Measurements from ENCODE around the gene USP9Y. TPM values are rescaled to one million over a fixed set of nuclear protein-coding genes. Genes with fewer than 3 reads are reported as not detected.

The USP9Y gene
- total and polyA plus RNA-seq, 2 donors (not counting 3 experiments of a cell fraction or from before 2014, with no cell fraction given): 13.6 to 17.4 TPM

GRCh38 chrY:12823408-12823807, 122.4 kb downstream of the USP9Y start:
- CTCF ChIA-PET: no interaction called here
- Histone ChIP-seq H3K4me3 (replicated peaks in 1 of 3; ENCODE audit: insufficient read depth in 1 of 3, low read depth in 1 of 3, low read length in 3 of 3) (no peak overlapping the region), H2AFZ (ENCODE audit: low read depth, low read length) (no peak overlapping the region), H3K79me2 (ENCODE audit: control insufficient read depth, insufficient read depth, low read length) (no peaks in the 10 kb centered on the region), H3K9me3 (replicated peaks; ENCODE audit: control insufficient read depth, insufficient read depth, low read length) (no peaks in the 10 kb centered on the region), H3K9ac (replicated peaks; ENCODE audit: extremely low read depth, insufficient read depth, low read length) (no peak overlapping the region), H3K4me1 (ENCODE audit: control insufficient read depth, extremely low read depth, insufficient read depth, low read length) (no peaks in the 10 kb centered on the region), H3K4me2 (ENCODE audit: insufficient read depth, low read length) (no peak overlapping the region), H3K27ac (ENCODE audit: insufficient read depth, low read depth, low read length) (no peak overlapping the region), H3K9me1 (replicated peaks; ENCODE audit: control insufficient read depth, extremely low read depth, insufficient read depth, low read length) (no peaks in the 10 kb centered on the region), H3K27me3 (ENCODE audit: control insufficient read depth in 2 of 2, insufficient read depth in 2 of 2, low read length in 2 of 2) (no peaks in the 10 kb centered on the region), H4K20me1 (replicated peaks; ENCODE audit: control insufficient read depth, extremely low read depth, insufficient read depth, low read length) (no peaks in the 10 kb centered on the region), H3K36me3 (ENCODE audit: control insufficient read depth in 2 of 2, extremely low read depth in 1 of 2, insufficient read depth in 2 of 2, low read length in 2 of 2) (no peaks in the 10 kb centered on the region)
- POLR2A ChIA-PET: no interaction called here
- BruUV-seq (replicated peaks): no TSS peak
- dilution Hi-C loops (cut with MboI; ENCODE audit: extremely low pct_ligation_motif_present, low sequenced_read_pairs) (no loop called here), intact Hi-C loops (cut with micrococcal nuclease) (no loop called here)
- FAIRE-seq: no peak
- DNase-seq (ENCODE audit: low read depth, low spot score): no peak
- TF ChIP-seq MAX (IDR thresholded peaks at IDR 0.05; ENCODE audit: insufficient read depth, insufficient read length) (no peak), EZH2 (IDR thresholded peaks at IDR 0.05; ENCODE audit: borderline replicate concordance, low read depth, low read length, severe bottlenecking) (no peak), POLR2A (IDR thresholded peaks at IDR 0.05; ENCODE audit: low read depth, low read length) (no peak), CTCF (IDR thresholded peaks at IDR 0.05; ENCODE audit: extremely low read depth in 1 of 2, insufficient read depth in 1 of 2, low read depth in 1 of 2, low read length in 2 of 2) (no peak), POLR2AphosphoS5 (IDR thresholded peaks at IDR 0.05; ENCODE audit: insufficient read depth, low read depth, low read length) (no peak), FOS (IDR thresholded peaks at IDR 0.05; ENCODE audit: borderline replicate concordance, insufficient read depth, low read length) (no peak), GATA2 (IDR thresholded peaks at IDR 0.05; ENCODE audit: insufficient read depth, insufficient read length, low read depth, low read length) (no peak), MYC (IDR thresholded peaks at IDR 0.05; ENCODE audit: low read depth, low read length) (no peak), JUN (IDR thresholded peaks at IDR 0.05; ENCODE audit: borderline replicate concordance, insufficient read depth, insufficient read length, low read depth) (no peak)
